Activated CD4-positive, alpha-beta T cell treated with anti-CD3 and anti-CD28 coated beads, Interleukin-2, amount 50 U/mL, for 4 hours (primary cell): ENCODE data around the gene TBK1.

Experiments used
- DNase-seq, 2 experiments: peaks; one replicate each; pipeline ENCODE4 v3.0.0-alpha.2; 2020

The TBK1 gene

GRCh38 chr12:64550755-64551154, 98.8 kb downstream of the TBK1 start:
- no peak for DNase-seq

DNA sequence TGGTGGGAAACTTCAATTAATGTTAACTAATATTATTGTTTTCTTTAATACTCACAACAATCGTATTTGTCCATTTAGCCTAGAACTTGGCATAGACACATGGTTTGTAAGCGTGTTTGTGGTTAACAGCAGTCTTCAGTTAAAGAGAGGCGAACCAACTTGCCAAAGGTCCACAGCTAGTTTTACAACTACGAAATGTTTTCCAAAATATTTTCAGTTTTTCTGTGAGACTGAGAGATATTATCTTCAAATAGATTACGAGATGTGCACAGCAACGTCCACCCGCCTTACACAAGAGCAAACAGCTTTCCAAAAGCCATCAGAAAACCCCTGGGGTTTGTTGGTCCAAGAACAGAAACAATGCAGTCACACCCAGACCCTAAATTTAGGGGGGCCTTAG, 99.8 kb downstream of the TBK1 start:
- no peak for DNase-seq
